Activated CD4-positive, CD25-positive, alpha-beta regulatory T cell treated with anti-CD3 and anti-CD28 coated beads, Interleukin-2, amount 50 U/mL, for 16 hours (primary cell): ENCODE data around the gene CNKSR3.

ENCODE experiments used
- DNase-seq: peaks from one replicate; pipeline ENCODE4 v3.0.0-alpha.2; 2020; ENCODE audit warnings: low read depth, low spot score

The CNKSR3 gene

GRCh38 chr6:154352898-154353585 lies 157.4 kb downstream of the CNKSR3 start:
- no peak for DNase-seq

GRCh38 chr6:154350293-154350692 lies 160.2 kb downstream of the CNKSR3 start:
- DNase-seq, result no peak

GRCh38 chr6:154347981-154348380 lies 162.5 kb downstream of the CNKSR3 start:
- DNase-seq, result no peak

- DNase-seq, result no peak
Measured at GRCh38 chr6:154345811-154346210, 164.7 kb downstream of the CNKSR3 start.

GRCh38 chr6:154343473-154344308 lies 166.8 kb downstream of the CNKSR3 start:
- DNase-seq, result no peak

- DNase-seq, result no peak
Measured at GRCh38 chr6:154341871-154342270, 168.6 kb downstream of the CNKSR3 start.

- DNase-seq, result no peak
Measured at GRCh38 chr6:154341336-154341735, 169.1 kb downstream of the CNKSR3 start.
